Suprapubic skin (tissue), 4 donors: ENCODE results near the gene SPDYE17.
"Not testable (repeated sequence)": the region's sequence is repeated elsewhere in the genome, so short reads cannot be mapped to it uniquely, and the experiment has no call there.

Experiments used
- CTCF ChIP-seq, 2 donors: fragments of 200-600 bp in 1 of 2; fragments of 450-650 bp in 1 of 2; sonication (generic) in 1 of 2; IDR thresholded peaks; one replicate each; pipeline ENCODE4 v1.5.1; 2016 to 2019; ENCODE audit warnings: antibody characterized with exemption in 2 of 2, mild to moderate bottlenecking in 1 of 2, moderate library complexity in 1 of 2
- EP300 ChIP-seq: sonication (generic); formaldehyde crosslinking; IDR thresholded peaks from one replicate; pipeline ENCODE4 v1.6.1; 2017; ENCODE audit warnings: antibody characterized with exemption
- POLR2A ChIP-seq, 2 donors: fragments of 450-650 bp; IDR thresholded peaks; one replicate each; pipeline ENCODE4 v1.6.1; 2017; ENCODE audit warnings: antibody characterized with exemption in 2 of 2, mild to moderate bottlenecking in 2 of 2, moderate library complexity in 2 of 2
- POLR2AphosphoS5 ChIP-seq, 3 donors: sonication (generic); formaldehyde crosslinking; IDR thresholded peaks; one replicate each; pipeline ENCODE4 v1.6.1; 2017; ENCODE audit warnings: antibody characterized with exemption in 3 of 3

GRCh38 chr7:77079112-77079511 is 47.0 kb upstream of the SPDYE17 start:
- not testable (repeated sequence) for TF ChIP-seq CTCF (IDR thresholded peaks at IDR 0.05); POLR2AphosphoS5 (IDR thresholded peaks at IDR 0.05); EP300; POLR2A (IDR thresholded peaks at IDR 0.05)
